22Rv1 (cell line): ENCODE results near the gene ADCK1.

Experiments
- CTCF ChIP-seq: fragments of 450-650 bp; IDR thresholded peaks from 2 replicates; pipeline ENCODE4 v1.5.1; 2017; ENCODE audit warnings: mild to moderate bottlenecking
- ZFX ChIP-seq: fragments of 450-650 bp; IDR thresholded peaks from 2 replicates; pipeline ENCODE4 v1.6.1; 2017; ENCODE audit warnings: antibody characterized with exemption, borderline replicate concordance

- TF ChIP-seq CTCF, result no peak
- no peak for TF ChIP-seq ZFX
Measured at GRCh38 chr14:77892381-77892871, 92.5 kb downstream of the ADCK1 start.
